Lung microvascular endothelial cell (primary cell): ENCODE measurements around the gene CETN2. TPM values are rescaled to one million over a fixed set of nuclear protein-coding genes. Genes with fewer than 3 reads are reported as not detected.
"Not testable (repeated sequence)": the region's sequence is repeated elsewhere in the genome, so short reads cannot be mapped to it uniquely, and the experiment has no call there.

Source experiments
- DNase-seq, 2 donors: peaks; one replicate each; pipeline versions ENCODE4 v3.0.0 to v3.0.0-alpha.2; 2010; ENCODE audit warnings: low read depth in 2 of 2
- total RNA-seq: library from RNA; depleted of rRNA; stranded (reverse); fragments of >200 nt; gene quantifications from 2 replicates; pipeline ENCODE4 v1.2.1, GENCODE V29; 2014

Gene CETN2
- total RNA-seq, 1 donor from 2014 or later: 15.9 TPM

- no peak for DNase-seq
Measured at GRCh38 chrX:152832520-152832919, 2.0 kb upstream of the CETN2 start.

DNA sequence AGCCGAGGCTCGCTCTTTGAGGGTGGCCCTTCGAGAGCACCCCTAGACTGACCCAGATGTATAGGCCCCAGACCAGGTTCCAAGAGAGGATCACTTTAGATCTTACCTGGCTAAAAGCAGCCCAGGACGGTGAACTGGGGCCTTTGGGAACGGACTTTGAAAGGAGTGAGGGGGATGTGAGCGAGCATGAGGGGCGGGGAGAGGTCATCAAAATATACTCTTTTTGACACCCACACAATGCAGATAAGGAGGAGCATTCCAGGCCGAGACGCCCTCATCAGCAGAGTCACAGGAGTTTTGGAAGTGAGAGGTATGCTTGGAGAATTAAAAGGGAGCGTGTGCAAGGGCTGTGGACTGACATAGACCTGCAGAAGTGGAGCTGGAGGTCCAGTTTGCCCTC, 834 bp upstream of the CETN2 start:
- DNase-seq: no peak

GRCh38 chrX:152824841-152825374, 5.6 kb downstream of the CETN2 start:
- peak in 1 of 2 donors; percentile 36 for DNase-seq

GRCh38 chrX:152823657-152824056, 6.9 kb downstream of the CETN2 start:
- DNase-seq: no peak

DNA sequence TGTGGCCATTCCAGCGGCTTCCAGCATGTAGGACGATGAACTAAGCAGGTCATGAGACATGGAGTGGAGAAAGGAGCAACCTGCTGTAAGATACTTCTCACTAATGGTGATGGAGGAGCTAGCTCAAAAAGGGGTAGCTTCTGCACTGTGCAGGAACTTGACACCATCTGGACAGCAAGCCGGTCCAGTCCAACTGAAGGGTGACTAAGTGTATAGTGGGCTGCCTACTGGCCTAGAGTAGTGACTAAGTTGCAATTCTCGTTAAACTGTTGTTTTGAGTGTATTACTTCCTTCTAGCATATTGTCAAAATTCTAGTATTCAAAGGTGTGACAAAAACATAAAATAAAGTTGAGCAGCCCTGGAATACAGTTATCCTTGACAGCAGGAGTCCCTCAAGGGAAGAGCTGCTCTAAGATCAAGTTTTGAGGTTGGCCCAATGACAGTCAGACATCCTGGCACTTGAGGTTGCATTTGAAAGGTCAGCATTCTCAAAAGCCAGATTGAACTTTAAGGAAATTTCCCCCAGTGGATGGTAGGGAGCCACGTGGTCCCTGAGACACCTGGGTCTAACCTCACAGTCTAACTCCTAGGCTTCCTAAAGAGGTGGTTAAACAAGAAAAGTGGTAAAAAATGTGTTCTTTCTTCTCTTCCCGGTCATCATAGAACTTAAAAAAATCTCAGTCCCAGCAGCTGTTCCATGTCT, 8.0 kb downstream of the CETN2 start:
- DNase-seq: no peak

DNA sequence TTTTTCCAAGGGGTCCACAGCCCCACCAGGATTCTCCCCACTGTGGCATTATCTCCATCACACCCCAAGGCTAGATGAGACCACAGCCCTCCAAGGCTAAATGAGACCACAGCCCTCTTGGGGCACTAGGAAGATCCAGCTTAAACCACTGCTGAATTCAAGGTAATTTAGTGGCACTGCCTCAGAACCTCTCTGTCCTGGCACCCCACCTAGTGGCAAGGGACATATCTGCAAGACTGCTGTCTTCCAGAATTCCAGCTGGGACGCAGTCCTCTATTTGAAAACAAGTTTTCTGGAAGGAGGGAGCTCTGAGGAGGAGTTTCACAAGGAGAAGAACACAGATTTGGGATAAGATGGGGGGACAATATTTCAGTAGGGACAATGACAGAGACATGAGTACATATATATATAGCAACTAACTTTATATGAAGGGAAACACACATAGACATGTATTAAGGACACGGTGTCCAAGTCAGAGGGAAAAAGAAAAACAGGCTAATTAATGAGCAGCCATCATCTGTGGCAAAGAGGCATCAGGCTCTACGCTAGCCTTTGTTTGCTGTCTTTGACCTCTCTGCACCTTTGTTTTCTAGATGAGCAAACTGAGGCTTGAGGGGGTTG, 9.3 kb downstream of the CETN2 start:
- DNase-seq: peak; percentile 57 to 61

GRCh38 chrX:152819732-152820131, 10.8 kb downstream of the CETN2 start:
- DNase-seq: no peak

GRCh38 chrX:152819266-152819665, 11.3 kb downstream of the CETN2 start:
- no peak for DNase-seq

DNA sequence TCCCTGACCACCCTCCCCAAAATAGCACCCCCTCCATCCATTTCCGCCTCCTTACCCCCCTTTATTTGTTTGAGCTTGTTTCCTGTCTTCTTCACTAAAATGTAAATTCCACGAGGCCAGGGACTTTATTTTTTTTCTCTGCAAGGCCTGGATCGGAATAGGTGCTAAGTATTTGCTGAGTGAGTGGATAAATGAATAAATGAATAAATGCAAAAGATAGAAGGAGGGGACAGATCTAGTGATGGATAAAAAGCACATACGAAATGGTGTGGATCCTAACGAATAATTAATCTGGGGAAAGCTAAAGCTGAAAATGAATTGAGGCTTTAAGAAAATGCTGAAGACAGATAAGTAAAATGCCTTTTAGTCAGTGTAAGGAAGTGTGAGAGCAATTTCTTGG, 12.2 kb downstream of the CETN2 start:
- DNase-seq: no peak

DNA sequence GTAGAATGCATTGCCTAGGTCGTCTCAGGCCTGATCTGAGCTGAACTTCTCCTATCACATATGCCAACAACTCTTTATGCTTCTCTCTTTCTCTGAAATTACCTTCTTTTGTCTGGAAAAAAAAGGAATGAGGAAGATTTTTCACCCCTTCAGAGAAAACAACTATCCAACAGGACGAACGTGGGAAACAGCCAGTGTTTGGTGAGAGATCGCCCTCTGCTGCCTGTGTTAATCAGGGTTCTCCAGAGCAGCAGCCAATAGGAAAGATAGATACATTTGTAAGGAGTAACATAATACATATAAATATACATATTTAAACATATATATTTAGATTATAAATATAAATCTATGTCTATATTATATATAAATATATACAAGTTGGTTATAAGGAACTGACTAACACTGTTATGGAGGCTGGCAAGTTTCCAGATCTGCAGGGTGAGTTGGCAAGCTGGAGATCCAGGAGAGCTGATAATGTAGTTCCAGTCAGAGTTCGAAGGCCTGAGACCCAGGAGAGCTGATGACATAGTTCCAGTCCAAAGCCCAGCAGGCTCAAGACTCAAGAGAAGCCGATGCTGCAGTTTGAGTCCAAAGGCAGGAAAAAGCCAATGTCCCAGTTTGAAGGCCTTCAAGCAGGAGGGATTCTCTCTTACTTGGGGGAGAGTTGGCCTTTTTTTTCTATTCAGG, 13.3 kb downstream of the CETN2 start:
- DNase-seq: peak; percentile 55 to 62

DNA sequence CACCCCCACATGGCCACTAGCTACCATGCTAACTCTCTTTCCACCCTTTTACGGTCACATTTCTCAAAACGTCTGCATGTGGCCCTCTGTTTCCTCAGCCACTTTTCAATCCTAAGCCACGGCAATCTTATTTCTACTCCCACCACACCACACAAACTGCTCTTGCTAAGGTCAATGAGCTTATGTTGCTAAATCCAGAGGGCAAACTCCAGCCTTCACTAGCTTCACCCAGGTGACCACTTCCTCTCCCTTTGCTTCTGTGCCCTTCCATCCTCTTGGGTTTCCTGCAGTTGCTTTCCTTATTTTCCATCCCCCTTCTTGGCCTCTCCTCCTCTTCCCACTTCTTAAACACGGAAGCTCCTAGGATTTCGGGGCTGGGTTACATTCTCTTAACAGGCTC, 16.5 kb downstream of the CETN2 start:
- DNase-seq: no peak

DNA sequence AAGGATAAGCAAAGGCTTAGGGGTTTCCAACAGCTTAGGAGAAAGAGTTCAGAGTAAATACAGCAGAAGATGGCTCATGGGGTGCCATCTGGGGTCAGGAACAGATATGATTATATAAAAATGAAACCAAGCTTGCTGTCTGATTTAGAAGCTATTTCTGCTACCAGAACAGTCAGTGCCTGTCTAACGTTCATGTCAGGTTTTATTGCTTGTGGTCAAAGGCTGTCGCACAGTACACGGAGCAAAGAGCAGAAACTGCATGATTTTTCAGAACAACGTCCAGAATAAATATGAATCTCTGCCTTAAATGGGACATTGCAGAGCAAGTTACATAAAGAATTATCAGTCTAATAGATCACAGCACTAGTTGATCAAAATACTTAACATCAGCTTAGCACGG, 17.4 kb downstream of the CETN2 start:
- no peak for DNase-seq

DNA sequence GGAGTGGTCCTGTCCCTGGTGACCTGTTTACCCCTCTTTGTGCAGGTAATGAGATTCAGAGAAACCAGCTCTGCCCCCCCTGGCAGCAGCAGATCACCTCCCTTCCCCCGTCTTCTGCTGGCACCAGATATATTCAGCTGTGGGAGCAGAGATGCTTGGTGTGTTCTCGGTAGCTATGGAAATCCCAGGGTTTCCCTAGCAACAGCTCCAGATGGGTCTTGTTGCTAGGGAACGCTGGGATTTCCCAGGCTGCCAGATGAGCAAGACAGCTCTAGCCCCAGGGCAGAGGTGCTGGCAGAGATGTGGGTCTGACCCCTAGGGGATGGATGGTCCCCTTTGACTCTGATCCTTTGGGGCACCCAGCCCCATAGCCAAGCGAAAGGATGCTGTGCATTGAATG, 20.2 kb downstream of the CETN2 start:
- no peak for DNase-seq

DNA sequence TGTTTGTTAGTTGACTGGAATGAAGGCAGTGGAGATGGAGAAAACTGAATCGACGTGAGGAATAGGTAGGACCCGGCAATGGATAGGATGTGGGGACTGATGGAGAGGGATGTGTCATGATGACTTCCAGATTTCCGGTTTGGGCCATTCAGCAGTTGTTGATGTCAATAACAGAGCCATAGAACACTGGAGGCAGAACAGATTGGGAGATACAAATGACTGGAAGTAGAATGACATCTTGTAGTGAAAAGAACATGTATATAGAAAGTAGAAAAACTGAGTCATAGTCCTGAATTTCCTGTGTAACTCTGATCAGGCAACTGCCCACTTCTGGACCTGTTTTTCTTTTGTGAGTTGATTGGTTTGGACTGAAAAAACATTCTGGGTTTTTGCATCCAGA, 24.5 kb downstream of the CETN2 start:
- DNase-seq: peak in 1 of 2 donors; percentile 43

- no peak for DNase-seq
Measured at GRCh38 chrX:152798945-152799344, 31.6 kb downstream of the CETN2 start.

- DNase-seq: not testable (repeated sequence)
Measured at GRCh38 chrX:152787062-152787461, 43.5 kb downstream of the CETN2 start.

Other genes with a start within 250 kb of the CETN2 start
- gene GABRQ, start 192.9 kb downstream of the CETN2 start, total RNA-seq: not detected in 2 replicates
- gene MAGEA3, start 132.0 kb downstream of the CETN2 start, total RNA-seq: not detected in 2 replicates
- not detected in 2 replicates for gene CSAG2, start 121.5 kb downstream of the CETN2 start, total RNA-seq
- gene MAGEA2B, start 116.1 kb downstream of the CETN2 start, total RNA-seq: not detected in 2 replicates
- gene CSAG1, start 97.0 kb downstream of the CETN2 start, total RNA-seq: not detected in 2 replicates
- not detected in 2 replicates for gene MAGEA12, start 97.0 kb downstream of the CETN2 start, total RNA-seq
- not detected in 2 replicates for gene MAGEA2, start 76.9 kb downstream of the CETN2 start, total RNA-seq
- gene CSAG3, start 71.5 kb downstream of the CETN2 start, total RNA-seq: not detected in 2 replicates
- not detected in 2 replicates for gene MAGEA6, start 61.1 kb downstream of the CETN2 start, total RNA-seq
- 13.7 and 14.2 TPM in 2 replicates for gene NSDHL, start 306 bp upstream of the CETN2 start, total RNA-seq
- gene ZNF185, start 67.3 kb upstream of the CETN2 start, total RNA-seq: 4.0 and 9.2 TPM in 2 replicates
- gene PNMA5, start 163.4 kb upstream of the CETN2 start, total RNA-seq: not detected in 2 replicates
- not detected in 2 replicates for gene PNMA3, start 225.7 kb upstream of the CETN2 start, total RNA-seq
- gene PNMA6A, start 241.7 kb upstream of the CETN2 start, total RNA-seq: 1.1 and 1.6 TPM in 2 replicates